ENCODE results near the gene ZCCHC9. TPM values are rescaled to one million over a fixed set of nuclear protein-coding genes. Genes with fewer than 3 reads are reported as not detected.

Gene ZCCHC9
- total RNA-seq, 1 donor from 2014 or later, result 25.4 TPM

GRCh38 chr5:81310402-81311063, 9.1 kb downstream of the ZCCHC9 start:
- Mint-ChIP-seq H3K4me1 (no peaks in the 10 kb centered on the region), H3K36me3 (peaks cover 24% of the 10 kb centered on the region), H3K27me3 (ENCODE audit: low read depth) (no peaks in the 10 kb centered on the region), H3K9me3 (no peaks in the 10 kb centered on the region), H3K4me3 (no peak overlapping the region), H3K27ac (no peak overlapping the region)
- no peak for DNase-seq (ENCODE audit: low spot score in 2 of 2, unreplicated experiment in 2 of 2)
- TF ChIP-seq CTCF (IDR thresholded peaks at IDR 0.05; ENCODE audit: unreplicated experiment), result no peak

- no peak overlapping the region for H3K27ac Mint-ChIP-seq
- H3K36me3 Mint-ChIP-seq, result peaks cover 24% of the 10 kb centered on the region
- no peaks in the 10 kb centered on the region for H3K9me3 Mint-ChIP-seq
- no peaks in the 10 kb centered on the region for H3K27me3 Mint-ChIP-seq (ENCODE audit: low read depth)
- no peak overlapping the region for H3K4me3 Mint-ChIP-seq
- no peaks in the 10 kb centered on the region for H3K4me1 Mint-ChIP-seq
- no peak for TF ChIP-seq CTCF (IDR thresholded peaks at IDR 0.05; ENCODE audit: unreplicated experiment)
- no peak for DNase-seq (ENCODE audit: low spot score in 2 of 2, unreplicated experiment in 2 of 2)
Observed at GRCh38 chr5:81313278-81313677, 11.9 kb downstream of the ZCCHC9 start.

- Mint-ChIP-seq H3K36me3 (peaks cover 24% of the 10 kb centered on the region), H3K4me3 (no peak overlapping the region), H3K4me1 (no peaks in the 10 kb centered on the region), H3K27me3 (ENCODE audit: low read depth) (no peaks in the 10 kb centered on the region), H3K27ac (no peak overlapping the region), H3K9me3 (no peaks in the 10 kb centered on the region)
- TF ChIP-seq CTCF (IDR thresholded peaks at IDR 0.05; ENCODE audit: unreplicated experiment), result no peak
- no peak for DNase-seq (ENCODE audit: low spot score in 2 of 2, unreplicated experiment in 2 of 2)
Observed at GRCh38 chr5:81313686-81314085, 12.3 kb downstream of the ZCCHC9 start.

- no peaks in the 10 kb centered on the region for H3K4me1 Mint-ChIP-seq
- no peak for TF ChIP-seq CTCF (IDR thresholded peaks at IDR 0.05; ENCODE audit: unreplicated experiment)
Observed at GRCh38 chr5:81314581-81314980, 13.2 kb downstream of the ZCCHC9 start.

GRCh38 chr5:81315336-81315735, 13.9 kb downstream of the ZCCHC9 start:
- Mint-ChIP-seq H3K4me1 (no peaks in the 10 kb centered on the region), H3K27ac (no peak overlapping the region), H3K4me3 (no peak overlapping the region), H3K36me3 (peaks cover 22% of the 10 kb centered on the region), H3K27me3 (ENCODE audit: low read depth) (no peaks in the 10 kb centered on the region), H3K9me3 (no peaks in the 10 kb centered on the region)
- no peak for DNase-seq (ENCODE audit: low spot score in 2 of 2, unreplicated experiment in 2 of 2)
- no peak for TF ChIP-seq CTCF (IDR thresholded peaks at IDR 0.05; ENCODE audit: unreplicated experiment)

More at GRCh38 chr5:81314581-81314980, 13.2 kb downstream of the ZCCHC9 start:
- Mint-ChIP-seq H3K36me3 (peaks cover 24% of the 10 kb centered on the region), H3K27ac (no peak overlapping the region), H3K27me3 (ENCODE audit: low read depth) (no peaks in the 10 kb centered on the region), H3K4me3 (no peak overlapping the region), H3K9me3 (no peaks in the 10 kb centered on the region)
- no peak for DNase-seq (ENCODE audit: low spot score in 2 of 2, unreplicated experiment in 2 of 2)
